GM18909 (cell line): Measurements from ENCODE around the gene CACNA1D.
A peak's percentile ranks its signal among the peaks of the same experiment; 100 is the strongest.

ENCODE experiments used
- ATAC-seq: cut with Tn5 transposase; IDR thresholded peaks from one replicate; pipeline ENCODE4 v1.9.1; 2021; ENCODE audit warnings: mild to moderate bottlenecking; ENCODE audit not compliant: unreplicated experiment, poor library complexity

Gene CACNA1D

GRCh38 chr3:53795789-53796560 lies 301.6 kb downstream of the CACNA1D start:
- ATAC-seq: no peak

- ATAC-seq: no peak
These were observed 303.7 kb downstream of the CACNA1D start for GRCh38 chr3:53798144-53798543.

GRCh38 chr3:53799338-53799865 lies 305.0 kb downstream of the CACNA1D start:
- no peak for ATAC-seq

GRCh38 chr3:53800041-53800906 lies 305.9 kb downstream of the CACNA1D start:
- ATAC-seq: no peak

- no peak for ATAC-seq
These were observed 306.9 kb downstream of the CACNA1D start for GRCh38 chr3:53801319-53801718.

GRCh38 chr3:53802256-53802880 lies 308.0 kb downstream of the CACNA1D start:
- no peak for ATAC-seq

- no peak for ATAC-seq
These were observed 308.9 kb downstream of the CACNA1D start for GRCh38 chr3:53803124-53803815.

- ATAC-seq: no peak
These were observed 309.6 kb downstream of the CACNA1D start for GRCh38 chr3:53803816-53804695.

- ATAC-seq: peak; percentile 57
These were observed 310.5 kb downstream of the CACNA1D start for GRCh38 chr3:53804697-53805462.

GRCh38 chr3:53805463-53806159 lies 311.2 kb downstream of the CACNA1D start:
- ATAC-seq: no peak

- ATAC-seq: peak; percentile 71
These were observed 312.0 kb downstream of the CACNA1D start for GRCh38 chr3:53806182-53807116.

GRCh38 chr3:53807117-53807810 lies 312.9 kb downstream of the CACNA1D start:
- ATAC-seq: peak; percentile 7

GRCh38 chr3:53808496-53808895 lies 314.1 kb downstream of the CACNA1D start:
- no peak for ATAC-seq

GRCh38 chr3:53809267-53809666 lies 314.9 kb downstream of the CACNA1D start:
- ATAC-seq: no peak

- ATAC-seq: no peak
These were observed 315.5 kb downstream of the CACNA1D start for GRCh38 chr3:53809764-53810400.
